Psoas muscle (tissue), 8 donors: Measurements from ENCODE around the gene SEMA7A. TPM values are rescaled to one million over a fixed set of nuclear protein-coding genes. Genes with fewer than 3 reads are reported as not detected.

ENCODE experiments used
- ATAC-seq, 4 donors: fragments of 200-7000 bp; cut with Tn5 transposase; one replicate each; pipeline ENCODE4 v1.9.1; 2020; ENCODE audit warnings: moderate library complexity in 3 of 4, mild to moderate bottlenecking in 2 of 4
- DNase-seq, 2 donors: peaks; one replicate each; pipeline ENCODE4 v3.0.0-alpha.2; 2020
- H3K27ac ChIP-seq: fragments of 200-600 bp; one replicate; pipeline ENCODE4 v1.8.0; 2022
- H3K27me3 ChIP-seq, 3 donors: fragments of 200-600 bp in 1 of 3; one replicate each; pipeline versions ENCODE4 v1.6.1 to v1.8.0; 2013 to 2022; ENCODE audit warnings: low read length in 2 of 3, mild to moderate bottlenecking in 2 of 3, moderate library complexity in 1 of 3; ENCODE audit not compliant: insufficient read depth in 3 of 3
- H3K36me3 ChIP-seq, 2 donors: fragments of 200-600 bp in 1 of 2; one replicate each; pipeline versions ENCODE4 v1.6.1 to v1.8.0; 2013 to 2022; ENCODE audit warnings: low read depth in 1 of 2, mild to moderate bottlenecking in 1 of 2, moderate library complexity in 1 of 2; ENCODE audit not compliant: insufficient read depth in 1 of 2
- H3K4me1 ChIP-seq: fragments of 200-600 bp; one replicate; pipeline ENCODE4 v1.8.0; 2022
- H3K4me3 ChIP-seq: fragments of 200-600 bp; one replicate; pipeline ENCODE4 v1.8.0; 2022; ENCODE audit warnings: mild to moderate bottlenecking
- H3K9me3 ChIP-seq: fragments of 200-600 bp; one replicate; pipeline ENCODE4 v1.8.0; 2022
- WGBS, 3 donors: extraction: QIAGEN DNeasy Blood & Tissue Kit; methylation state at CpG; one replicate each; pipeline versions ENCODE4 v1.1.6 to v1.1.7; 2013; 5-methylcytosine and 5-hydroxymethylcytosine counted together
- intact Hi-C, 2 donors: fragments of 100-400 bp; cut with DNase I; formaldehyde crosslinking; loops; one replicate each; pipeline versions ENCODE4 v1.11.0 to v1.14.2; 2022
- polyA plus RNA-seq, 3 donors: library from polyadenylated mRNA; stranded (reverse); fragments of 200-250 nt; gene quantifications; one replicate each; pipeline ENCODE4 v1.2.3, GENCODE V29; 2013
- total RNA-seq, 4 donors: library from RNA; stranded (reverse); fragmentation: NEBNext Ultra II Directional in 2 of 4; extraction: Animal tissue kit (Norgen Biotek cat#: 25700) in 2 of 4; gene quantifications; one replicate each; pipeline versions ENCODE4 v1.2.1 to v1.2.4, GENCODE V29; 2021 to 2023
- TF ChIP-seq, protein P1 (sequence below): fragments of 200-600 bp; IDR thresholded peaks from one replicate; pipeline ENCODE4 v1.8.0; 2022; ENCODE audit warnings: antibody characterized with exemption
- donor health status: healthy with polysubstance abuse.
- donor health status: DM: no; HTN: no; CAD: no; lungs with moderate emphysema.
- donor health status: Bipolar disorder and iron deficiency.
- donor health status: healthy.
- donor health status: DM: yes; HTN: yes; CAD: no.
- donor health status: DM: no; HTN: no; CAD: no.
- donor health status: DM: no; HTN: no; CAD: no.
- donor health status: DM: yes; HTN: yes; CAD: no.

SEMA7A gene
- total and polyA plus RNA-seq, 7 donors = 0.44 to 2.0 (median 1.2) TPM

DNA sequence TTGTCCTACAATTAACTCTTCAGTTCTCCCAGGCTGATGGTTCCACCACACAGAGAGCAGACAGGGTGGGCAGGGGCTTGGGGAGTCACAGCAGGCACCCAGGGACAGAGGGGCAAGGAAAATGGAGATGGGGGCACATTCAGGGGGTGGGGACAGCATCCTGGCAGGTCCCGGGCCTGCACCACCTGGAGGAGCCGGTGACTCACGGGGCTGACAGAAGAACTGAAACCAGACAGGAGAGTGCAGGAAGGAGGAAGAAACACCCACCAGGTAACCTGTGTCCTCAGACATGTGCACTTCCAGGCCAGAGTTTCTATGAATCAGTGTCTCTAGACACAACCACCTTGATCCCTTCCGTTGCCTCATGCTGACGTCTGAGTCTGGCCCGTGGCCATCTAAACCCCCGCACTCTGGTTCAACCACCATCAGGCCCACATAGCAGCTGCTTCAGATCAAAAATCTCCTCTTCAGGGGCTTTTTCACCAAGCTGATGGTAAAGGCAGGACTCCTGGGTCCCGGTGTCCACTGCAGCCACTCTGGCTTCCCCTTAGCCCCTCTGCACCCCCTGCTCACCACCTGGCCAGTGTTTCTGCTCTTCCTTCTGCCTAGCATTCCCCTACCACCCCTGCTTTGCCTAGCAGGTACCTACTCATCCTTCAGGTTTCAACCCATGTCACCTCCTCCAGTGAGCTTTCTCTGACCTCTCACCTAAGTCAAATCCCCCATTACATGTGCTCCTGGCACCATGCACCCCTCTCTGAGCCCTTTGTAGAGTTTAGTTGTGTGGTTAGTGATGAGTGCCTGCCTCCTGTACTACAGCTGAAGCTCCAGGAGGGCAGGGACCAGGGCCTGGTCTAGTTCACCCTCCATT, 49.8 kb downstream of the SEMA7A start:
- ATAC-seq (no peak), DNase-seq (peak in 1 of 2 donors; percentile 44)
- TF ChIP-seq, protein P1, sequence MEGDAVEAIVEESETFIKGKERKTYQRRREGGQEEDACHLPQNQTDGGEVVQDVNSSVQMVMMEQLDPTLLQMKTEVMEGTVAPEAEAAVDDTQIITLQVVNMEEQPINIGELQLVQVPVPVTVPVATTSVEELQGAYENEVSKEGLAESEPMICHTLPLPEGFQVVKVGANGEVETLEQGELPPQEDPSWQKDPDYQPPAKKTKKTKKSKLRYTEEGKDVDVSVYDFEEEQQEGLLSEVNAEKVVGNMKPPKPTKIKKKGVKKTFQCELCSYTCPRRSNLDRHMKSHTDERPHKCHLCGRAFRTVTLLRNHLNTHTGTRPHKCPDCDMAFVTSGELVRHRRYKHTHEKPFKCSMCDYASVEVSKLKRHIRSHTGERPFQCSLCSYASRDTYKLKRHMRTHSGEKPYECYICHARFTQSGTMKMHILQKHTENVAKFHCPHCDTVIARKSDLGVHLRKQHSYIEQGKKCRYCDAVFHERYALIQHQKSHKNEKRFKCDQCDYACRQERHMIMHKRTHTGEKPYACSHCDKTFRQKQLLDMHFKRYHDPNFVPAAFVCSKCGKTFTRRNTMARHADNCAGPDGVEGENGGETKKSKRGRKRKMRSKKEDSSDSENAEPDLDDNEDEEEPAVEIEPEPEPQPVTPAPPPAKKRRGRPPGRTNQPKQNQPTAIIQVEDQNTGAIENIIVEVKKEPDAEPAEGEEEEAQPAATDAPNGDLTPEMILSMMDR = no peak
- intact Hi-C loops = loop anchor here (2.0 to 5.0 kb wide), 3 partner anchors 55 to 105 kb away; no protein-coding TSS in a partner anchor
- Histone ChIP-seq H3K9me3 (no peaks in the 10 kb centered on the region), H3K27ac (no peak overlapping the region), H3K4me3 (no peak overlapping the region), H3K4me1 (no peaks in the 10 kb centered on the region), H3K36me3 (no peaks in the 10 kb centered on the region), H3K27me3 (no peaks in the 10 kb centered on the region)
- WGBS, 3 donors = 65 to 74% (median 71%) methylated on average over 8 of the region's 8 CpGs

DNA sequence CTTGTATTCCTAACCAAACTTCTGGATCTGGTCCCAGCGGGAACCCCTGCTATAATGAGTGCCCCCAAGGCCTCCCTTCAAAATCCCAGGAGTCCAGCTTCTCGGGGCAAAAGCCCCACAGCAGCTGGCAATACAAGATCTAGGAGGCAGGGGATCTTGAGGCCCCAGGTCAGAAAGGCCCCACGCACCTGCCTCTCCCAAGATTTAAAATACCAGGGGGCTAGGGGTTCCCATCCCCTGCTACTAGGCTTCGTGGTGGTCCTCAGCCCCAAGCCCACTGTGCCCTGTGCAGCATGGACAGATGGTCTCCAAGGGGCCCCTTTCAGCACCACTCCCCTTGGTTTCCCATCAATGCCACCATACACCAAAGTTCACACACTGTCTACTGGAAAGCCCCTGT, 50.5 kb downstream of the SEMA7A start:
- Histone ChIP-seq H3K4me1 (no peaks in the 10 kb centered on the region), H3K27me3 (no peaks in the 10 kb centered on the region), H3K36me3 (no peaks in the 10 kb centered on the region), H3K27ac (no peak overlapping the region), H3K9me3 (no peaks in the 10 kb centered on the region), H3K4me3 (no peak overlapping the region)
- TF ChIP-seq, protein P1 = no peak
- ATAC-seq (no peak), DNase-seq (no peak)
- 90 to 96% (median 91%) methylated on average over 4 of the region's 4 CpGs for WGBS, 3 donors
- intact Hi-C loops = loop anchor here (2.0 to 5.0 kb wide), 3 partner anchors 56 to 106 kb away; no protein-coding TSS in a partner anchor

DNA sequence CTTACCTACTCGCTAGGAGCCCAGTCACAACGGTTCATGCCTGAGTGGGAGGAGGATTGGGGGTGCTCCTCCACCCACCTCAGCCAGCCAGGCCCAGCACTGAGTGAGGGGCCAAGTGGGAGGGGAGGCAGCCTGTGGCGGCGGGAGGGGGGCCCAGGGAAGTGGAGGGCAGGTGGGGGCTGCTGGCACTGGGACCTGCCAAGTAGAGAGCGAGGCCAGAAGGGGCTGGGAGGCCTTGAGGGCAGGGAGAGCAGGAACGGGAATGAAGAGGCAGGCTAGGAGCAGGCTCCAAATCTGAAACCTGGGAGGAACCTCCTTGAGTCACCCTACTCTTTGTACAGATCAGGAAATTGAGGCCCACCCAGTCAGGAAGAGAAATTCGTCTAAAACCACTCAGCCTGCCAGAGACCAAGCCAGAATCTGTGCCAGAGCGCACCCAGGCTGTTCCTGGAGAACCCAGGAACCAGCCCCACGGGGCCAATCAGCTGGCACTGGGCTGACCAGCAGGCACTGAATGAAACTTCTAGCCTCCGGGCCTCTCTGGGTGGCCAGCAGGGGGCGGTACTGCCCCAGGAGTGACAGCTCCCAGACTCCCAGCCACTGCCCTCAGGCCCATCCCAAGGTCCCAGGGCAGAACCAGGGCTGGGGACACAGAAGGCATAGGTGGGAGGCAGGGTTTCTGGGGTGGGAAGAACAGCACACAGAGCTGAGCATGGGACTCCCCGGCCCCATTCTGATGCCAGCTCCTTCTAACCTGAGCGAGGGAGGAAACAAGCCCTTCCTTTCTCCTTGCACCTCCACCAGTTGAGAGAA, 51.5 kb downstream of the SEMA7A start:
- WGBS, 3 donors = 39 to 40% (median 39%) methylated on average over 13 of the region's 13 CpGs
- Histone ChIP-seq H3K36me3 (no peaks in the 10 kb centered on the region), H3K4me1 (no peaks in the 10 kb centered on the region), H3K4me3 (no peak overlapping the region), H3K27ac (no peak overlapping the region), H3K27me3 (no peaks in the 10 kb centered on the region), H3K9me3 (no peaks in the 10 kb centered on the region)
- intact Hi-C loops = loop anchor here (1.0 to 5.0 kb wide), 4 partner anchors 56 to 107 kb away; no protein-coding TSS in a partner anchor
- peak; percentile 86 to 89 for DNase-seq
- TF ChIP-seq, protein P1 = peak; percentile 95
- peak; percentile 89 to 96 (median 93) for ATAC-seq

DNA sequence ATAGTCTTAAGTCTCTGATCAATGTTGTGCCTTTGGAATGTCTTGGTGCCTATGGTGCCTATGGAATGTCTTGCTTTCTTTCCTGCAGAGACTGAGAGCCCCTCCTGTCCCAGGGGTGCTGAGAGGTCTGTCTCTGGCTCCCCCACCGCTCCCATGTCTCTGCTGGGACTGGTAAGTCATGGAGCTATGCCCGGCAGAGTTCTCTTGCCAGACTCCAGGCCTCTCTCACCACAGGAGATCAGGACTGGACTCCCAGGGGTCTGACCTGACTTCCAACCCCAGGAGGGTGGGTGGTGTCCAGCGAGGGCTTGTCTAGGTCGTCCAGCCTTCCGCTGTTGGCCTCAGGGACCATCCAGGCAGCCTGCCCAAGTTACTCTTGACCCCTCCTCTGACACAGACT, 52.3 kb downstream of the SEMA7A start:
- Histone ChIP-seq H3K4me3 (no peak overlapping the region), H3K4me1 (no peaks in the 10 kb centered on the region), H3K27ac (no peak overlapping the region), H3K9me3 (no peaks in the 10 kb centered on the region), H3K27me3 (no peaks in the 10 kb centered on the region), H3K36me3 (no peaks in the 10 kb centered on the region)
- ATAC-seq = no peak
- WGBS, 3 donors = 52 to 72% (median 72%) methylated on average over 5 of the region's 5 CpGs
- intact Hi-C loops = loop anchor here in 1 of 2 donors (5.0 kb wide), 1 partner anchor 106 kb away; no protein-coding TSS in a partner anchor
- TF ChIP-seq, protein P1 = no peak
- peak in 1 of 2 donors; percentile 19 for DNase-seq
